ENCODE results near the gene HEXIM2.
A peak's percentile ranks its signal among the peaks of the same experiment; 100 is the strongest.

Gene HEXIM2

DNA sequence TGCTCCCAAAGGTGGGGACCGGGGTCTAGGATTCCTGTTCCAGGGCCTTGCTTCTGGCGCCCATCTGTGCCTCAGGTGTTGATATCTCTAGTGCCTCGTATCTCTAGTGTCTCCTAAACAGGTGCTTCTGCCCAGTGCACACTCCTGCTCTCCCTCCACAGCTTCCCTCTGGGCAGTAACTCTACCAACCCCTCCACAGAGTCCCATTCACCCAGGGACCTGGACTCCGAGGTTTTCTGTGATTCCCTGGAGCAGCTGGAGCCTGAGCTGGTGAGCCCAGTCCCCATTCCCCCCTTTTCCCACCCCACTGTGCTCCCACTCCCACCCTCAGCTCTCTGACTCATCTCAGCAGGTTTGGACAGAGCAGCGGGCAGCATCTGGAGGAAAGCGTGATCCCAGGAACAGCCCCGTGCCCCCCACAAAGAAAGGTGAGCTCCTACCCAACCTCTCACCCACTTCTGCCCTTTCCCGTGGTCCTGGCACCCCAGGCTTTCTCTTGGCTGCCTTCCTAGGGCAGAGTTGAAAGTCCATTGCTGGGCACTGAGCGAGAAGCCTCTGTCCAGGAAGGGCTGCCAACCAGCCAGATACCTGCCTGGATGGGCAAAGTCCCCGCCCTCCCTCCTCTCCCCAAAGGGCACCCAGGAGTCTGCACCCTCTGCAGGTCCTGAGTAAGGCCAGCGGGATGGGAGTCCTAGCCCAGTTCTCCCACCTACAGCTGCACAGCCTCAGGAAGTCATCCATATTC is 23.9 kb upstream of the HEXIM2 start:
- Histone ChIP-seq H3K27me3 (ENCODE audit: insufficient read depth, low read depth, severe bottlenecking) (no peaks in the 10 kb centered on the region), H3K9me3 (ENCODE audit: severe bottlenecking) (no peaks in the 10 kb centered on the region), H3K36me3 (no peaks in the 10 kb centered on the region), H3K27ac (no peak overlapping the region), H3K4me3 (ENCODE audit: low read depth, low read length) (no peak overlapping the region)
- TF ChIP-seq, protein P1, sequence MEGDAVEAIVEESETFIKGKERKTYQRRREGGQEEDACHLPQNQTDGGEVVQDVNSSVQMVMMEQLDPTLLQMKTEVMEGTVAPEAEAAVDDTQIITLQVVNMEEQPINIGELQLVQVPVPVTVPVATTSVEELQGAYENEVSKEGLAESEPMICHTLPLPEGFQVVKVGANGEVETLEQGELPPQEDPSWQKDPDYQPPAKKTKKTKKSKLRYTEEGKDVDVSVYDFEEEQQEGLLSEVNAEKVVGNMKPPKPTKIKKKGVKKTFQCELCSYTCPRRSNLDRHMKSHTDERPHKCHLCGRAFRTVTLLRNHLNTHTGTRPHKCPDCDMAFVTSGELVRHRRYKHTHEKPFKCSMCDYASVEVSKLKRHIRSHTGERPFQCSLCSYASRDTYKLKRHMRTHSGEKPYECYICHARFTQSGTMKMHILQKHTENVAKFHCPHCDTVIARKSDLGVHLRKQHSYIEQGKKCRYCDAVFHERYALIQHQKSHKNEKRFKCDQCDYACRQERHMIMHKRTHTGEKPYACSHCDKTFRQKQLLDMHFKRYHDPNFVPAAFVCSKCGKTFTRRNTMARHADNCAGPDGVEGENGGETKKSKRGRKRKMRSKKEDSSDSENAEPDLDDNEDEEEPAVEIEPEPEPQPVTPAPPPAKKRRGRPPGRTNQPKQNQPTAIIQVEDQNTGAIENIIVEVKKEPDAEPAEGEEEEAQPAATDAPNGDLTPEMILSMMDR (IDR thresholded peaks at IDR 0.05; ENCODE audit: low read depth, low read length), result no peak
- DNase-seq, result no peak

GRCh38 chr17:45138911-45139532 is 22.7 kb upstream of the HEXIM2 start:
- no peaks in the 10 kb centered on the region for H3K9me3 ChIP-seq (ENCODE audit: severe bottlenecking)
- H3K27ac ChIP-seq, result peak overlapping the region; percentile 13; the same call in 1 of the 2 replicates
- peak; percentile 86 for DNase-seq
- no peaks in the 10 kb centered on the region for H3K36me3 ChIP-seq
- no peak overlapping the region for H3K4me3 ChIP-seq (ENCODE audit: low read depth, low read length)
- H3K27me3 ChIP-seq (ENCODE audit: insufficient read depth, low read depth, severe bottlenecking), result no peaks in the 10 kb centered on the region
- TF ChIP-seq, protein P1 (IDR thresholded peaks at IDR 0.05; ENCODE audit: low read depth, low read length), result no peak

DNA sequence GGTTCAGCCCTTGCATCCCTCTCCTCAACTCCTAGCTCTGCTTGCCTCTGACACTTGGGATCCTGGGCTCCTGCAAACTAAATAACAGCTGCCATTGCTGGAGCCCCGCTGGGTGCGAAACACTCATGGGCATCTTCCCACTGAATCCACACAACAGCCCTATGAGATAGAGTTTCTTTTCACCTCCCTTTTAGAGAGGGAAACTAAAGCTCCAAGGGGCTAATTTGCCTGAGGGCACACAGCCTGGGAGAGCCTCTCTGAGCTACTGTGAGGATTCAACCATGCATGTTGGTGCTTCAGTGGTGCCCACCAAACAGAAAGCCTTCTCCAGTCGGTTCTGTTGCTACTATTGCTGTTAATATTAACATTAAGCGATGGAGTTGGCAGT is 22.1 kb upstream of the HEXIM2 start:
- no peaks in the 10 kb centered on the region for H3K9me3 ChIP-seq (ENCODE audit: severe bottlenecking)
- 0 out of 2 replicates have a peak overlapping the region, but pooled peaks have one; percentile 3 for H3K27ac ChIP-seq
- H3K36me3 ChIP-seq, result no peaks in the 10 kb centered on the region
- no peak overlapping the region for H3K4me3 ChIP-seq (ENCODE audit: low read depth, low read length)
- DNase-seq, result no peak
- TF ChIP-seq, protein P1 (IDR thresholded peaks at IDR 0.05; ENCODE audit: low read depth, low read length), result no peak
- no peaks in the 10 kb centered on the region for H3K27me3 ChIP-seq (ENCODE audit: insufficient read depth, low read depth, severe bottlenecking)

DNA sequence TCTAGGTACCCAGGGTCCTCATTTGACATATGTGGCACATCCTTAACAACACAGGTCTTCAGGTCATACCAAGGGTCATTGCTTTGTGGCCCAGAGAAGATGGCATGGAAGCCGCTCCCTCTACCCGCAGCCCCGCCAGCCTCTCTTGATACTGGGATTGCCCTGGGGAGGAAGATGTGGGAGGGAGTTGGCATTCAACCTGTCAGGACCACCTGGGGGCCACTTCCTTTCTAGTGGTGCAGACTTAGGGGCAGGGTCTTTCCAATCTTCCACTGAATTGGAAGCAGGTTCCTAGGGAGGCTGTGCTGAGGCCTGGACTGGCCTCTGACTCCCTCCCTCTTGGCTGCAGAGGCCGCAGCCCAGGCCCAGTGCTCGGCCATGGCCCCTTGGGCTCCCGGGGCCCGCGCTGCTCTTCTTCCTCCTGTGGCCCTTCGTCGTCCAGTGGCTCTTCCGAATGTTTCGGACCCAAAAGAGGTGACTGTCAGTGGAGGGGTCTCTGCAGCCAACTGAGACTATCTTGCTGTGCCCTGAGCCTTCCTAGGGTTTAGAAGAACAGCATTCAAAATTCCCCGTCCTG is 18.5 kb upstream of the HEXIM2 start:
- no peaks in the 10 kb centered on the region for H3K36me3 ChIP-seq
- H3K9me3 ChIP-seq (ENCODE audit: severe bottlenecking), result no peaks in the 10 kb centered on the region
- no peaks in the 10 kb centered on the region for H3K27me3 ChIP-seq (ENCODE audit: insufficient read depth, low read depth, severe bottlenecking)
- no peak overlapping the region for H3K27ac ChIP-seq
- TF ChIP-seq, protein P1 (IDR thresholded peaks at IDR 0.05; ENCODE audit: low read depth, low read length), result no peak
- no peak overlapping the region for H3K4me3 ChIP-seq (ENCODE audit: low read depth, low read length)
- DNase-seq, result no peak

DNA sequence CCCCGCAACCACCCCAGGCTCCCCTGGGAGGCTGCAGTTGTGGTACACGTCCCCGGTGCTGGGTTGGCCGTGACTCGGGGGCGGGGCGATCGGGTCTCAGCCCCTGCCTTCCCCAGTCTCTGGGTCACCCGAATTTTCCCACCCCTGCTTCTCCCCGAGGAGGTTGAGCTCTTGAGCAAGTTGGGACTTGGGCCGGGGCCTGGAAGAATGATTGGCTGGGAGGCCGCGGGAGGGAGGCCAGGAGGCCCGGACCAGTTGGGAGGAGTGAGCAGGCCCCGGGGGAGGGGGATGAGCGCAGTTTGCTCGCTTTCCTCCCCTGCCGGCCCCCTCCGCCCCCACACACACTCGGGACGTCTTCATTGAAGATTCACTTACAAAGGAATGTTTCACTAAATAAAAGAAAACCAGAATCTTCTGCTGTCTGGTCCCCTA is 17.9 kb upstream of the HEXIM2 start:
- no peak overlapping the region for H3K4me3 ChIP-seq (ENCODE audit: low read depth, low read length)
- H3K36me3 ChIP-seq, result no peaks in the 10 kb centered on the region
- no peak overlapping the region for H3K27ac ChIP-seq
- TF ChIP-seq, protein P1 (IDR thresholded peaks at IDR 0.05; ENCODE audit: low read depth, low read length), result no peak
- no peaks in the 10 kb centered on the region for H3K9me3 ChIP-seq (ENCODE audit: severe bottlenecking)
- H3K27me3 ChIP-seq (ENCODE audit: insufficient read depth, low read depth, severe bottlenecking), result no peaks in the 10 kb centered on the region
- no peak for DNase-seq
